Measurements from ENCODE around the gene UBE2V1.

DNA sequence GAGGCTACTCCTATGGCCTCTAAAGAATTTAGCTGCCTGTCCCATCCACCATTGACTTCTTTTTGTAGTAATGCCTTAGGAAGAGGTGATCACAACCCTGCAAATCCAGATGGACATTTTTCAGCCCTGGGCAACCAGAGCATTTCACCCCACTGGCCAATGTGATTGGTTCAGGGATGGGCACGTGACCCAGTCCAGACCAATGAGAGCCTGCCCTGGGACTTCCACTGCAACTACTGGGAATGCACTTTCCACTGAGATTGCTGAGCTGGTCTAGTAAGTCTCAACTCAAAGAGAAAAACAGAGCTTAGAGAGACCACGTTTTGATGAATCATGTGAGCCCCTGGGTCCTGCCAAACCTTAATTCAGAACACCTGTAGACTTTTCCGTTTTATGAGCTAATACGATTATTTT lies 8.9 kb upstream of the UBE2V1 start:
- no peak for TF ChIP-seq EZH2phosphoT487 (IDR thresholded peaks at IDR 0.05; ENCODE audit: borderline replicate concordance)
- TF ChIP-seq, protein P1, sequence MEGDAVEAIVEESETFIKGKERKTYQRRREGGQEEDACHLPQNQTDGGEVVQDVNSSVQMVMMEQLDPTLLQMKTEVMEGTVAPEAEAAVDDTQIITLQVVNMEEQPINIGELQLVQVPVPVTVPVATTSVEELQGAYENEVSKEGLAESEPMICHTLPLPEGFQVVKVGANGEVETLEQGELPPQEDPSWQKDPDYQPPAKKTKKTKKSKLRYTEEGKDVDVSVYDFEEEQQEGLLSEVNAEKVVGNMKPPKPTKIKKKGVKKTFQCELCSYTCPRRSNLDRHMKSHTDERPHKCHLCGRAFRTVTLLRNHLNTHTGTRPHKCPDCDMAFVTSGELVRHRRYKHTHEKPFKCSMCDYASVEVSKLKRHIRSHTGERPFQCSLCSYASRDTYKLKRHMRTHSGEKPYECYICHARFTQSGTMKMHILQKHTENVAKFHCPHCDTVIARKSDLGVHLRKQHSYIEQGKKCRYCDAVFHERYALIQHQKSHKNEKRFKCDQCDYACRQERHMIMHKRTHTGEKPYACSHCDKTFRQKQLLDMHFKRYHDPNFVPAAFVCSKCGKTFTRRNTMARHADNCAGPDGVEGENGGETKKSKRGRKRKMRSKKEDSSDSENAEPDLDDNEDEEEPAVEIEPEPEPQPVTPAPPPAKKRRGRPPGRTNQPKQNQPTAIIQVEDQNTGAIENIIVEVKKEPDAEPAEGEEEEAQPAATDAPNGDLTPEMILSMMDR (conservative IDR thresholded peaks at IDR 0.05; ENCODE audit: low read length) = no peak
